ENCODE measurements around the gene EFNA4.

Gene EFNA4, protein sequence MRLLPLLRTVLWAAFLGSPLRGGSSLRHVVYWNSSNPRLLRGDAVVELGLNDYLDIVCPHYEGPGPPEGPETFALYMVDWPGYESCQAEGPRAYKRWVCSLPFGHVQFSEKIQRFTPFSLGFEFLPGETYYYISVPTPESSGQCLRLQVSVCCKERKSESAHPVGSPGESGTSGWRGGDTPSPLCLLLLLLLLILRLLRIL

DNA sequence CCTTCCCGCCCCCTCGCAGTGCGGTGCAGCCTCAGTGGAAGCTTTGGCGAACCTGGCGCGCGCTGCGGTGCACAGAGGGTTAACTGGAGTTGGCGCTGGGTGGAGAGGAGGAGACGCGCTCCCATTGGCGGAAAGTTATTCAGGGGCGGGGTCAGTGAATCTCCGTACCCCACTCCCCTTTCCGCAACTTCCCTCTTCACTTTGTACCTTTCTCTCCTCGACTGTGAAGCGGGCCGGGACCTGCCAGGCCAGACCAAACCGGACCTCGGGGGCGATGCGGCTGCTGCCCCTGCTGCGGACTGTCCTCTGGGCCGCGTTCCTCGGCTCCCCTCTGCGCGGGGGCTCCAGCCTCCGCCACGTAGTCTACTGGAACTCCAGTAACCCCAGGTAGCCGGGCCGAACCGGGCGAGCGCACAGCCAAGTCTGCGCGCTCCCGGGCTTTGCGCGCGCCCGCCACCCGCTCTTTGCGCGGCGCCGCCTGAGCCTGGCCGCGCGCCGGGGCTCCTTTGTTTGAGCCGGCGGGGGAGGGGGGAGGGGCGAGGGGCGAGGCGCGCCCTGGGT is at the start of gene EFNA4:
Gene EFNA4 (plus strand): TSS at position 191 of the 561 bp plus-strand sequence. CDS start 84 bp downstream, at position 275.
- peak; percentile 43 to 68 for DNase-seq

DNA sequence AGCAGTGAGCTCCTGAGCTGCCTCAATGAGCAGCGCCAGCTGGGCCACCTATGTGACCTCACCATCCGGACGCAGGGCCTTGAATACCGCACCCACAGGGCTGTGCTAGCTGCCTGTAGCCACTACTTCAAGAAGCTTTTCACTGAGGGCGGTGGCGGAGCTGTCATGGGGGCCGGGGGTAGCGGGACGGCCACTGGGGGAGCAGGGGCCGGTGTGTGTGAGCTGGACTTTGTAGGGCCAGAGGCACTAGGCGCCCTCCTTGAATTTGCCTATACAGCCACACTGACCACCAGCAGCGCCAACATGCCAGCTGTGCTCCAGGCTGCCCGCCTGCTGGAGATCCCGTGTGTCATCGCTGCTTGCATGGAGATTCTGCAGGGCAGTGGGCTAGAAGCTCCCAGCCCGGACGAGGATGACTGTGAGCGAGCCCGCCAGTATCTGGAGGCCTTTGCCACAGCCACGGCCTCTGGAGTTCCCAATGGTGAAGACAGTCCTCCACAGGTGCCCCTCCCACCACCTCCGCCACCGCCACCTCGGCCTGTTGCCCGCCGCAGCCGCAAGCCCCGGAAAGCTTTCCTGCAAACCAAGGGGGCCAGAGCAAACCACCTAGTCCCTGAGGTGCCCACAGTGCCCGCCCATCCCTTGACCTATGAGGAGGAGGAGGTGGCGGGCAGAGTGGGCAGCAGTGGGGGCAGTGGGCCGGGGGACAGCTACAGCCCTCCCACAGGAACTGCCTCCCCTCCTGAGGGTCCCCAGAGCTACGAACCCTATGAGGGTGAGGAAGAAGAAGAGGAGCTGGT is 48.6 kb upstream of the EFNA4 start:
- DNase-seq = no peak

DNA sequence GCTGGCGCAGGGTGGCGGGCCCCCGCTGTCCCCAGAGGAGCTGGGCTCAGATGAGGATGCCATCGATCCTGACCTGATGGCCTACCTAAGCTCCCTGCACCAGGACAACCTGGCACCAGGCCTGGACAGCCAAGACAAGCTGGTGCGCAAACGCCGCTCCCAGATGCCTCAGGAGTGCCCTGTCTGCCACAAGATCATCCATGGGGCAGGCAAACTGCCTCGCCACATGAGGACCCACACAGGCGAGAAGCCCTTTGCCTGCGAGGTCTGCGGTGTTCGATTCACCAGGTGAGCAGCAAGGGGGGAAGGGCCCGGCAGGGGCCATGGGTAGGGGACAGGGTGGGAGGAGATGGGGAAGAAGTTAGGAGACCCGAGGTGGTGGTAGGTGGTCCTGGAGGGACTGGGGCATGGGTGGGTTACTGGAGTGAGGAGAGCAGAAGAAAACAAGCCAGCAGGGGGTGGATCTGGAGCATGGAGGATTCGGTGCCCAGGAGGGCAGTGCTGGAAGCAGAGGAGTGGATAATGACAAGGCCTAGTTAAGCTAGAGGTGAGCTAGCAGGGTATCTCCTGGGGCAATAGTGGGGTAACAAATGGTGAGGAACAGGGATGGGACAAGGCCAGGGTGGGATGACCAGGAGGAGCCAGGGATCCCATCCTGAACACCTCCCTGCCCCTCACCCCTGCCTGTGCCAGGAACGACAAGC is 47.9 kb upstream of the EFNA4 start:
- no peak for DNase-seq

DNA sequence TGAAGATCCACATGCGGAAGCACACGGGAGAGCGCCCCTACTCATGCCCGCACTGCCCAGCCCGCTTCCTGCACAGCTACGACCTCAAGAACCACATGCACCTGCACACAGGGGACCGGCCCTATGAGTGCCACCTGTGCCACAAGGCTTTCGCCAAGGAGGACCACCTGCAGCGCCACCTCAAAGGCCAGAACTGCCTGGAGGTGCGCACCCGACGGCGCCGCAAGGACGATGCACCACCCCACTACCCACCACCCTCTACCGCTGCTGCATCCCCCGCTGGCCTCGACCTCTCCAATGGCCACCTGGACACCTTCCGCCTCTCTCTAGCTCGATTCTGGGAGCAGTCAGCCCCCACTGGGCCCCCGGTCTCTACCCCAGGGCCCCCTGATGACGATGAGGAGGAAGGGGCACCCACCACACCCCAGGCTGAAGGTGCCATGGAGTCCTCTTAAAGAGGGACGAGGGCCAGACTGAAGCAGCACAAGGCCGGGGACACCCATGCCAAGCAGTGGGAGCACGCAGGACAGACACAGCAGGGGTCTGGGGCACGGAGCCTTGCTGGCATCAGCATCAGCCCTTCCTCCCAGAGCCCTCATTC is 47.2 kb upstream of the EFNA4 start:
- DNase-seq = no peak

DNA sequence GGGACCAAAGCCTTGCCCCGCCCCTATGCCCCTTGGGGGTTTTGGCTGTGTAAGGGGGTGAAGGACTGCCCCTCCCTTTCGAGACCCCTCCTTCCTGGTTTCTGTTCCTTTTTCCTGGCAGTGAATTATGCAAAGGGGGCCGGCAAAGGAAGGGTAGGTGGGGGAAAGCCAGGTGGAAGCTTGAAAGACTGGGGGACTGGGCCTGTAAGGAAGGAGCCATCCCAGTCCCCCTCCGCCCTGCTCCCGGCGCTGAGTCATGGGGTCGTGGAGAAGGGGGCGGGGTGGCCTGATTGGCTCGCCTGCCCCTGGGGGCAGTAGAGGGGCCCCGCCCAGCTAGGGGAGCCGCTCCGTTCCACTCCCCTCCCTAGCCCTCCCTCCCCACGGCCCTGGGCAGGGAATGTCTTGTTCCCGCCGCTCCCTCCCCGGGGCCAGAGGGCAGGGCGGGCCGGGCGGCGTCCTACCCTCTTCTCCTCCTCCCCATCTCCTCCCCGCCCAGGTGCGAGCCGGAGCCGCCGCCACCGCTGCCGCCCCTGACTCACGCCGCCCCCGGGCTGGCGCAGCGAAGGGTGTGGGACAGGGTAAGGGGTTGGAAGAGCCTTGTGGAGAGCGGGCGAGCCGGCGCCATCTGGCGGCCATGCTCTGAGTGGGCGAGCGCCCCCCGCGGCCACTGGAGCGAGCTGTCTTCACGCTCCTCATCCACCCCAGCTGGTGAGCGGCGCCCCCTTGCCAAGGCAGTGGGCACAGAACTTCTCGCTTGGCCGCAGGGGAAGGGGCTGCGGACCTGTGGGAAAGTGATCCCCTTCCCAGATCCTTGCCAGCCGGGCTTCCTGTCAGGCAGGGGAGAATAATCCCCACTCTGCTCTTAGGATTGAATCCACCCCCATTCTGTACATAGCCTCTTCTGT is 46.2 kb upstream of the EFNA4 start:
- peak; percentile 90 to 92 for DNase-seq

DNA sequence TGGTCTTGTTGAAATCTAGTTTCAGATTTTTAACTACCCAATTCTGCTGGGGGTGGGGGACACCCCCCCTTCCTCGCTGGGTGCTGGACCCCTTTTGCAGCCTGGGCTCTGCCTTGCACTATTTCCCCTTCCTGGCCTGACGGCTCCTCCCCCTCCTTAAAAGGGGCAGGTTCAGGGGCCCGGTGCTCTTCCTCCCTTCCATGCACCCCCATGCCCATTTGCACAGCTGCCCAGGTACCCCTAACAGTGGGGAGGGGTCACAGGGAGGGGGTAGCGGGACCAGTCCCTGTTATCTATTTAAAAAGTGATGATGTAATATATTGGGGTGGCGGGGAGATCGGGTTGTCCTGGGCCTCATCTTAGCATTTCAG is 45.6 kb upstream of the EFNA4 start:
- no peak for DNase-seq

DNA sequence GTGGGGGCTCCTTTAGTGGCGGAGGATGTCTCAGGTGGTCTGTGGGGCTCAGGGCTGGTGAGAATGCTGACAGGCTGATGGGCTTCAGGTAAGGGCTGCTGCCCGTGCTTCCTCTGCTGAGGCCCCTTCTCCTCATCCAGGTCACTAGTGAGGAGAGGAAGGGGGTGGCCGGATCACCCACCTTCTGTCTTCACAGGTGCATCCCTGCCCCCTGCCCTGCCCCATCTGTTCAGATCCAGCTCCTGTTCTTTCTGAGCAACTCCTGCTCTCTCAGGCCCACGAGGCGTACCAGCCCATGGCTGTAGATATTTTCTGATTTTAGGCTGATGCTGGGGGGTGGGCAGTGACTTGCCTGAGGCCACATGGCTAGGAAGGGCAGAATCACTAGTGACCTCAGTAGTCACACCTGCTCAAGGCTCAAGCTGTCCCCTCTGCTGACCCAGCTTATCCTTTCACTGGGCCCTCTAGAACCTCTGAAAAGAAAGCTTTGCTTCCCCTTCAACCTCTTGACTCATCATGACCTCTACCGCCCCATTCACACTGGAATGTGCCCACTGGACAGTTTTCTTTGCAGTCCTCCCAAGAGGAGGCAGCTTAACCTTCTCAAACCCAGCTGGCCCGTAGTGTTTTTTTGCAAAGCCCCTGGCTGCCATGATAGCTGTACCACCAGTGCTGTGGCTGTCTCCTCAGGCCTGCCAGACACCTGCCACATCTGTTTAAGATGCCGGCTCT is 44.8 kb upstream of the EFNA4 start:
- no peak for DNase-seq

DNA sequence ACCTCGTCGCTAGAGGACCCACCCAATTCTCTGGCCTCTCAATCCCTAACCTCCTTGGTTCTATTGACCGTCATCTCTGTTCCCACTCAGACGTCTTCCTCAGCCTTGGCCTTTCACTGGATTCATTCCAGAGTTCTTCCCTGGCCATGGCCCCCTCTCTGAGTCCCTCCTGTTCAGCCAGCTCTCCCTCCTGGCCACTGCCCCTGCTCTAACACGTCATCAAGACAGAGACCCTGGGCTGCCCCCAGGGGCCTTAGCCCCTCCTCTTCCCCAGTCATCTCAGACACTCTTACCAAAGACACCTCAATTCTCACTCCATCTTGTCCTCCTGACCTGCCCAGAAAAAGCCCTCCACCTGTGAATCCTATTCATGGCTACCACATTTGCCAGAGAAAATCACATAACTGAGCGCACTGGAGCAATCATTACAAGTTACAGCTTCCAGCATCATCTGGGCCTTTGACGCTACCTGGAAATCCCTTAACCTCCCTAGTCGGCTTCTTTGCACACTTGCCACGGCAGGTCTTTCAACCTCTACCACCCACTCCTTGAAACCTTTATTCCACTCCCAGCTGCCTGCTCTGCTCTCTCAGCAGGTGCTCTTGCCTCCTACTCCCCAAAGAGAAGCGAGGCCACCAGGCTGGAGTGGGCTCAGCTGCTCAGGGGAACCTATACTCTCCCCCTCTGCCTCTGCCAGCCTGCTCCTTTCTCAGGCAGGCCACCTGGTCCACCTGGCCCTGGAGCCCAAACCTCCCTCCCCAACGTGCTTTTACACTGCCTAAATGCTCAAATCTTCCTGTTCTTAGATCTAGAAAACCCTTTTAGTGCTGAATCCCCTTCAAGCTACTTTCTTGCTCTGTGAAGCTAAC is 43.9 kb upstream of the EFNA4 start:
- DNase-seq = peak in 1 of 2 experiments; percentile 24

DNA sequence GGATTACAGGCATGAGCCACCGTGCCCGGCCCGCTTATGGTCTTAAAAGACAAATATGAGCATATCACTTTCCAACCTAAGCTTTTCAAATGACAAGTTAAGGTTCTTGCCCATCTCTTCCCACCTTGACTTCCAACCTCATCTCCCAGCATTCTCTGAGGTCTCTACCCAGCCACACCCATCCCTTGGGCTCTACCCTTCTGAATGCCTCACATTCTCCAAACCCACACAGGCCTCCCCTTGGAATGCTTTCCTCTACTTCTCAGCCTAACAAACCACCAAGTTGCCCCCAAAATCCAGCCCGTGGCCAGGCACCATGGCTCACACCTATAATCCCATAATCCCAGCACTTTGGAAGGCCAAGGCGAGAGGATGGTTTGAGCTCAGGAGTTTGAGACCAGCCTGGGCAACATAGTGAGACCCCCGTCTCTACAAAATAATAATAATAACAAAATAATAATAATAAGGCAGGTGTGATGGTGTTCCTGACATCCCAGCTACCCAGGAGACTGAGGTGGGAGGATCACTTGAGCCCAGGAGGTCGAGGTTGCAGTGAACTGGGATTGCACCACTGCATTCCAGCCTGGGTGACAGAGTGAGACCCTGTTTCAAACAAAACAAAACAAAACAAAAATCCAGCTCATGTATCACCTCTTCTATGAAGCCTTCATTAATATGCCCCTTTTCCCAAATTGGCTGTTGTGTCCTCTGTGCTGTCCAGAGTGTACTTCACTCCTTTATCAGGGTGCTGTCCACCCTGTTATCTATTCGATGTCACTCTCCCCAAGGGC is 41.2 kb upstream of the EFNA4 start:
- no peak for DNase-seq

DNA sequence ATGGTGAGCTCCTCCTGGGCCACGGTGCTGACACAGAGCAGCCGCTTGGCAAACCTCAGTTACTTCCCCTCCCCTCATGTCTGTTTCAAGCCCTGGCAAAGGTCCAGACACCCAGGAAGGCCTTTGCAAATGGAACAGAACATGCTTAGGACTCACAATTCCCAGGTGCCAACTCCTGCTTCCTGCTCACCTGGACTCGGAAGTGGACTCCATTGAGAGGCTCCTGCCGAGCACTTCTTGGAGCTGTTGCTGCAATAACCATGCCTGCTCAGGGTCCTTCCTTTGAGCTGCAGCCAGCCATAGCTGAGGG is 40.7 kb upstream of the EFNA4 start:
- peak in 1 of 2 experiments; percentile 31 for DNase-seq

DNA sequence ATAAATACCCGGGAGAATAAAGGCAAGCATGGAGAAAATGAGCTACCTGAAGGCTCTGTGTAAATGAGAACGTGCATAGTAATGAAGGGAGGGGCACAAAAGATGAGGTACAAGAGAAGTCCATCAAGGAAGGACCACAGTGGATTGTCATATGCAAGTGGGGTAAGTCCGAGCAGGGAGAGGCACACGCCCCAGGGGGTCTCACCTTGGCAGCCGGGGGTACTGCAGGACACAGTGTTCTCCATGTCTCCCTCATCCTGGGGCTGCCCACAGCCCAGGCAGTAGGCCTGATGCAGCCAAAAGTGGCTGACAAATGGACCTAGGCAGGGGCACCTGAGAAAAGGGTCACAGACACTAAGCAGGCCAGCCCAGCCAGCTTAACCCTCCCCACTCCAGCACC is 39.9 kb upstream of the EFNA4 start:
- DNase-seq = no peak

DNA sequence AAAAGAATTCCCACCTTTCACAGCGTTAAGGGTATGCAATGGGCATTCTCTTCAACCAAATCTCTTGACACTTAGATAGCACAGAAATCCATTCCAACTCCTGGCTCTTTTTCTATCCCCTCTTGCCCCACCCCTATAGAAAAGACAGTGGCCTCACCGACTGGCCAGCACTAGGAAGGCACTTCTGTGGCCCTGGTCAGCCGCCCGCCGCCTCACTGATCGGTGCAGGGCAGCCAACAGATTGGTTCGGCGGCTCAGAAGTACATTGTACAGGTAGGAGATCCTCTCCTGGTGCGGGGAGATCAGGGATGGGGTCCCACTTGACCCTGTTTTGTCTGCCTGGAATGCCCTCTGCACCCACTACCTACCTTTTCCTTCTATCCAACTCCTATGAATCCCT is 39.2 kb upstream of the EFNA4 start:
- DNase-seq = no peak

DNA sequence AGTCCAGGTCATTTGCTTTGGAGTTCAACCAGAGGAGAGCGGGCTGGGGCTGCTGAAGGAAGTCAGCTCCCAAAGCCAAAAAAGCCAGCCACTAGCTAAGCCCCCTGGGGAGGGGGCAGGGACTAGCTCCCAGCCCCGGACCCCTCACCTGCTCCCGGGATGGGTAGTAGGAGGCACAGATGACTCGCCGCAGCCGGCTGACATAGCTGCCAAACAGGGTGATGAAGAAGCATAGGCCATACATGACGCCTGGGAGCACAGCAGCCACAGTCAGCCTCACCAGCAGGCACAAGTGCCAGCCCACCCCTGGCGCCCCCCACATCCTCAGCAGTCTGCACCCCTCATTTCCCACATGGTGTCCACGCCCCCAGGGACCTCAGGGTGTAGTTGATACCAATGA is 37.4 kb upstream of the EFNA4 start:
- DNase-seq = no peak

DNA sequence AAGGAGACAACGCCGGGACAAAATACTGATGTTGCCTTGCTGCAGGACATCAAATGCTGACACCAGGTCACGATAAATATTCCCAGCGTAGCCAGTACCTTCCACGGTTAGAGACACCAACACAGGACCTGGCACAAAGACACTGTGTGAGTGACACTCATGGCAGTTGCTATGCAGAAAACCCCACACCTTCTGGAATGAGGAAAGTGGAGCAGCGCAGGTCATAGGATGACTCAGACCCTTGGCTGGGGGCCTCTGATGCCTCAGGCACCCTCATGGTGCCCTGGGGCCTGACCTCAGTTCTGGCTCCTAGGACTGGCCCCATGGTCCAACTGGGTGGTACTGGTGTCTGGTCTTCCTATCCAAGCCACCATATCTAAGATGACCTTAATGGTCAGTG is 37.0 kb upstream of the EFNA4 start:
- DNase-seq = no peak

DNA sequence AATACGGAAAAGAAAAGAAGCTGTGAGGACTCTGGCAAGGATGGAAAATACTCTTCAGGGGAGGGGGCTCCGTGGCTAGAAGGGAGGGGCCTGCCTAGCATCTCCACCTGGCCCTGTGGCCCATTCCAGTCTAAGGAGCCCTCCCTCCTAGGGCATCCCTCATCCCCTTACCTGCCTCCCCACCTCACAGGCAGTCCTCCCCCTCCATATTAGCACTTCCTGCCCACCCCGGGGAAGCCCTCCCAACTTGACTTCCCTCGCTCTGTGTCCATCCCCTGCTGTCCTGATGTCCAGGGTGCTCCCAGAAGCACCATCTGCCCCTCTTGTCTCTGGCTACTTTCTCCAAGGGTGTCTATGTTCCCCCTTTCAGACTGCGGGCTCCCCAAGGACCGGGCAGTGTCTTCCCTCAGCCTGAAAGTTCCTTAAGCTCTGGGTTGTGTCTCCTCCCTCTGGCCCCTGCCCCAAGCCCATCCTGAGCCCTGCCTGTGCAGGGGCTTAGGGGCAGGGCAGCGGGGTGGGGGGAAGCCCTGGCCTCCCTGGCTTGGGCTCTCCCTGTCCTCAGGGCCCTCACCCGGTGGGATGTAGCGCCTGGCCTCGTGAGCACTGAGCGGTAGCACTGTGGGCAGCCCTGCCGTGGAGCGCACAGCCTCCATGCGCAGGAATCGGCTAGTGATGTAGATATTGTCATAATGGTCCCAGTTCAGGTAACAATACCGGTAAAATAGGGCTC is 33.9 kb upstream of the EFNA4 start:
- DNase-seq = no peak

DNA sequence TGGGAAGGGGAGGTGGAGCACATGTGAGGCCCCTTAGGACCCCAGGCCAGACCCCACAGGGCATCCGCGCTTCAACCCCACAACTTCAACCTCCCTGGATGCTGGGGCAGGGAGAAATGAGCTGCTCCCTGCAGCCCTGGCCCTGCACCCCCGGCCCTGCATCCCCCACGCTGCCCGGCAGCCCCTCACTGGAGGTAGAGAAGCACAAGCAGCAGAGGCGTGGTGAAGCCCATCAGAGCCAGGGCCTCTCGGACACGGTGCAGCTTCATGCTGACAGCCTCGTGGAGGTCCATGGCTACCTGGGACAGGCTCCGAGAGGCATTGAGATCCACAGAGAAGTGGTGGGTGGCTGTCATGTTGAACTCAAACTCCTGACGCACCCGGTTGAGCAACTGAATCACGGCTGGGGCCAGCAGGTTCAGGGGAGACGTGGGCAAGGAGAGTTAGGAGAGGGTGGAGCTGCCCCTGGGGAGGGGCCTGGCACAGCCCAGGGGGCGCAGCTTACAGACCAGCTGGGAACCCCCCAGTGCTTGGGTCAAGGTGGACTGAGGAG is 33.2 kb upstream of the EFNA4 start:
- DNase-seq = no peak

DNA sequence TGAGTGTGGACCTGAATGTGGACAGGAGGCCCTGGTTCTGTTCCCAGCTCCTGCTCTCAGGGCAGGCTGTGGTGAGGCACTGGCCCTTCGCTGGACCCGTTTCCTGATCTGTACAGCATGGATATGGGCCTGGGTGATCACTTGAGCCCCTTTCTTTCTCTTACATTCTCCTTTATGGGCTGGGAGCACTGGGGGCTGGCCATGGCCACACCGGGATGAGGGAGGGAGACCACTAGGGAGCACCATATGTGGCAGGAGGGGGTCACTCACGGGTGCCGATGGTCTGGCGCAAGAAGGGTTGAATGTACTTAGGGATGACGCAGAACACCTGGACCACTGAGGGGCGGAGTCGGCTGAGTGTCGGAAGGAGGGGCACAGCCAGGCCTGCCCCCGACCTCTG is 32.6 kb upstream of the EFNA4 start:
- no peak for DNase-seq

DNA sequence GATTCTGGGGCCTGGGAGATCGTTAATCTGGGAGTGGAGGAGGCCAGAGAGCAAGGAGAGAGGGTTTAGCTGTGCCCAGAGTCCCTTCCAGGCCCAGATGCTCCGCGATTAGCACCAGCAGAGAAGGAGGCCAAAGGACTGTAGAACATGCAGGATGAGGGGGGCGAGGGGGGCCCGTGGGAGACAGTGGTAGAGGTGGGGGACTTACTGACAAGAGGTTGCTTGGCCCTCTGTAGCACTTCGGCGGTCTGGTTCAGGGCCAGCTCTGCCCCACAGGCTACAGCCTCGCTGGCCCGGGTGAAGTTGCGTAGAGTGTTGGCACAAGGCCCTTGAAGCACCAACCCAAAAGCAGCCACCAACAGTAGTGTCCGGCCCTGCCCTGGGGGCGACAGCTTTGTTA is 30.7 kb upstream of the EFNA4 start:
- no peak for DNase-seq

DNA sequence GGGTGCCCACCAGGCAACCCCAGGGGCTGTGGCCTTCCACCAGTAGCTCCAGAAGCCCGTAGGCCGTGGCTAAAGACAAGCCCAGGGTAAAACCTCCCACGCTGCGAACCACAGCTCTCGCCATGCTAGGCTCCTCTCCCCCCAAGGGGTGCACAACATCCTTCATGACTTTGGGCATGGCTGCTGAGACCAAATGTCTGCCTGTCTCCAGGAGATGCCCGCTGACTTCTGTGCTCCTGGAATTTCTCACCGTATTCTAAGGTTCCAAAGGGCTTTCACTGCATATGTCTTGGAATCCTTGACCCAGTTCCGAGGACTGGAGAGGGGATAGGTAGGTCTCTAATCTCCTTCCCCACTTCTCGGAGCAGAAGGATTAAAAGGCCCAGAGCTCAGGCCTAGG is 30.0 kb upstream of the EFNA4 start, which contains the start of the genes DCST1 and DCST2:
Gene DCST1 (plus strand): TSS at position 301 of the 400 bp plus-strand sequence. CDS start 213 bp downstream, outside the sequence.
Gene DCST2 (minus strand): TSS at position 258 of the 400 bp plus-strand sequence. CDS start 80 bp downstream, at position 178.
- no peak for DNase-seq

All from SHP77 (cell line).